HepG2 (cell line): Measurements from ENCODE around the gene LPIN3. TPM values are rescaled to one million over a fixed set of nuclear protein-coding genes. Genes with fewer than 3 reads are reported as not detected.
A peak's percentile ranks its signal among the peaks of the same experiment; 100 is the strongest.

ENCODE experiments used
- ZNF292 ChIP-seq: sonication (generic); formaldehyde crosslinking; IDR thresholded peaks from 2 replicates; pipeline ENCODE4 v1.8.1; 2022; ENCODE audit warnings: mild to moderate bottlenecking, low read depth, missing genetic modification reagents, borderline replicate concordance
- ZNF563 ChIP-seq: sonication (generic); formaldehyde crosslinking; IDR thresholded peaks from 2 replicates; pipeline ENCODE4 v1.8.0; 2022; ENCODE audit warnings: mild to moderate bottlenecking, moderate library complexity, missing genetic modification reagents
- polyA plus RNA-seq, 8 experiments: library from polyadenylated mRNA; depleted of rRNA in 3 of 8; stranded (reverse) in 7 of 8; unstranded in 1 of 8; fragments of >200 nt; fragmentation: Illumina TruSeq in 4 of 8; extraction: Trizol in 4 of 8; gene quantifications; 2 replicates each; pipeline versions ENCODE4 v1.2.1 to v1.2.3, GENCODE V29; 2011 to 2016; ENCODE audit warnings: low read depth in 4 of 8, missing spikeins in 1 of 8, mixed read lengths in 1 of 8; ENCODE audit not compliant: insufficient read depth in 1 of 8
- total RNA-seq, 5 experiments: library from RNA; depleted of rRNA; stranded (reverse); fragments of >200 nt; fragmentation: Illumina TruSeq; extraction: Trizol; gene quantifications; 2 replicates each; pipeline ENCODE4 v1.2.3, GENCODE V29; 2016; ENCODE audit warnings: low read depth in 1 of 5
- TF ChIP-seq, protein P1 (sequence below): sonication (generic); formaldehyde crosslinking; IDR thresholded peaks from 2 replicates; pipeline ENCODE4 v1.4.0; 2020; ENCODE audit warnings: mild to moderate bottlenecking, missing genetic modification reagents, borderline replicate concordance
- TF ChIP-seq, protein P2 (sequence below): sonication (generic); formaldehyde crosslinking; IDR thresholded peaks from one replicate; pipeline ENCODE4 v1.5.1; 2020; ENCODE audit warnings: mild to moderate bottlenecking, missing genetic modification reagents; ENCODE audit errors: not compliant biosample characterization

The LPIN3 gene
- total and polyA plus RNA-seq, 2 of the 13 experiments (the other 11 are each of a cell fraction or from before 2014, with no cell fraction given) = 14.2 to 28.6 TPM

DNA sequence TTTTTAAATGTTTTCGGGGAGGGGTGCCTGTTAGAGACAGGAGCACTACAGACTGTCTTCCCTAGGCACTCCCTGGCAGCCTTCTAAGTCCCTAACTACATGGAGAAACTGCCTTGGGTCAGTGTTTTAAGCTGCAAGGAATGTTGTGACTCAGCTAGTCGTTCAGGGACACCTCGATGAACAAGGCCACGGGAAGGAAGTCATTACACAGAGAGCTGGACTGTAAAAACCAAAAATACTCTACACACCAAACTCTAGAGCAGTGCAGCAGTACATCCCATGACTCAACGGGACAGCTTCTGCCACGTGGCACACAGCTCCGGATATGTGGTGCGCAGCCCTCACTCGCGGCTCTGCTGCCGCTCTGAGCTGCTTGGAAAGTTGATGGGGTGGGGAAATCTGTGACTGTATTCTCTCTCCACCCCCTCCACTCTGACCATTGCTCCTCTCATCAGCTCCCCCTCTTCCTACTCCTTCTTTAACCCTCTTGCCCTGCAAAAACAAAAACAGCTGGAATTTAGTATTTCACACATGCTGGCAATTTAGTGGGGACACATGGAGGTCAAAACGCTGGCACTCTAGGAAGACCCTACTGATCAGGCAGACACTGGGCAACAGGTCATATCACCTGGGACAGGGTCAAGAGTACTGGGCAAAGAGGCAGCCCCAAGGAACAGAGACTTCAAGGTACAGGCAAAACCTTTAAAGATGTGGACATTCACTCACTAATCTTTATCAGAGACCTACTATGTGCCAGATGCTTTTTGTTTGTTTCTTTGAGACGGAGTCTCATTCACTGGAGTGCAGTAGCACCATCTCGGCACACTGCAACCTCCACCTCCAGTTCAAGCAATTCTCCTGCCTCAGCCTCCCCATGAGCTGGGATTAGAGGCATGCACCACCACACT, 10.9 kb upstream of the LPIN3 start (continued):
- TF ChIP-seq ZNF292 (CRISPR knock-in tag) (peak; percentile 55; the same call in 1 of the 2 replicates), ZNF563 (CRISPR knock-in tag) (peak; percentile 63; the same call in 1 of the 2 replicates)
- TF ChIP-seq, protein P1, sequence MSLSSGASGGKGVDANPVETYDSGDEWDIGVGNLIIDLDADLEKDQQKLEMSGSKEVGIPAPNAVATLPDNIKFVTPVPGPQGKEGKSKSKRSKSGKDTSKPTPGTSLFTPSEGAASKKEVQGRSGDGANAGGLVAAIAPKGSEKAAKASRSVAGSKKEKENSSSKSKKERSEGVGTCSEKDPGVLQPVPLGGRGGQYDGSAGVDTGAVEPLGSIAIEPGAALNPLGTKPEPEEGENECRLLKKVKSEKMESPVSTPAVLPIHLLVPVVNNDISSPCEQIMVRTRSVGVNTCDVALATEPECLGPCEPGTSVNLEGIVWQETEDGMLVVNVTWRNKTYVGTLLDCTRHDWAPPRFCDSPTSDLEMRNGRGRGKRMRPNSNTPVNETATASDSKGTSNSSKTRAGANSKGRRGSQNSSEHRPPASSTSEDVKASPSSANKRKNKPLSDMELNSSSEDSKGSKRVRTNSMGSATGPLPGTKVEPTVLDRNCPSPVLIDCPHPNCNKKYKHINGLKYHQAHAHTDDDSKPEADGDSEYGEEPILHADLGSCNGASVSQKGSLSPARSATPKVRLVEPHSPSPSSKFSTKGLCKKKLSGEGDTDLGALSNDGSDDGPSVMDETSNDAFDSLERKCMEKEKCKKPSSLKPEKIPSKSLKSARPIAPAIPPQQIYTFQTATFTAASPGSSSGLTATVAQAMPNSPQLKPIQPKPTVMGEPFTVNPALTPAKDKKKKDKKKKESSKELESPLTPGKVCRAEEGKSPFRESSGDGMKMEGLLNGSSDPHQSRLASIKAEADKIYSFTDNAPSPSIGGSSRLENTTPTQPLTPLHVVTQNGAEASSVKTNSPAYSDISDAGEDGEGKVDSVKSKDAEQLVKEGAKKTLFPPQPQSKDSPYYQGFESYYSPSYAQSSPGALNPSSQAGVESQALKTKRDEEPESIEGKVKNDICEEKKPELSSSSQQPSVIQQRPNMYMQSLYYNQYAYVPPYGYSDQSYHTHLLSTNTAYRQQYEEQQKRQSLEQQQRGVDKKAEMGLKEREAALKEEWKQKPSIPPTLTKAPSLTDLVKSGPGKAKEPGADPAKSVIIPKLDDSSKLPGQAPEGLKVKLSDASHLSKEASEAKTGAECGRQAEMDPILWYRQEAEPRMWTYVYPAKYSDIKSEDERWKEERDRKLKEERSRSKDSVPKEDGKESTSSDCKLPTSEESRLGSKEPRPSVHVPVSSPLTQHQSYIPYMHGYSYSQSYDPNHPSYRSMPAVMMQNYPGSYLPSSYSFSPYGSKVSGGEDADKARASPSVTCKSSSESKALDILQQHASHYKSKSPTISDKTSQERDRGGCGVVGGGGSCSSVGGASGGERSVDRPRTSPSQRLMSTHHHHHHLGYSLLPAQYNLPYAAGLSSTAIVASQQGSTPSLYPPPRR (CRISPR knock-in tag) = no peak; the same call in 1 of the 2 replicates
- TF ChIP-seq, protein P2, sequence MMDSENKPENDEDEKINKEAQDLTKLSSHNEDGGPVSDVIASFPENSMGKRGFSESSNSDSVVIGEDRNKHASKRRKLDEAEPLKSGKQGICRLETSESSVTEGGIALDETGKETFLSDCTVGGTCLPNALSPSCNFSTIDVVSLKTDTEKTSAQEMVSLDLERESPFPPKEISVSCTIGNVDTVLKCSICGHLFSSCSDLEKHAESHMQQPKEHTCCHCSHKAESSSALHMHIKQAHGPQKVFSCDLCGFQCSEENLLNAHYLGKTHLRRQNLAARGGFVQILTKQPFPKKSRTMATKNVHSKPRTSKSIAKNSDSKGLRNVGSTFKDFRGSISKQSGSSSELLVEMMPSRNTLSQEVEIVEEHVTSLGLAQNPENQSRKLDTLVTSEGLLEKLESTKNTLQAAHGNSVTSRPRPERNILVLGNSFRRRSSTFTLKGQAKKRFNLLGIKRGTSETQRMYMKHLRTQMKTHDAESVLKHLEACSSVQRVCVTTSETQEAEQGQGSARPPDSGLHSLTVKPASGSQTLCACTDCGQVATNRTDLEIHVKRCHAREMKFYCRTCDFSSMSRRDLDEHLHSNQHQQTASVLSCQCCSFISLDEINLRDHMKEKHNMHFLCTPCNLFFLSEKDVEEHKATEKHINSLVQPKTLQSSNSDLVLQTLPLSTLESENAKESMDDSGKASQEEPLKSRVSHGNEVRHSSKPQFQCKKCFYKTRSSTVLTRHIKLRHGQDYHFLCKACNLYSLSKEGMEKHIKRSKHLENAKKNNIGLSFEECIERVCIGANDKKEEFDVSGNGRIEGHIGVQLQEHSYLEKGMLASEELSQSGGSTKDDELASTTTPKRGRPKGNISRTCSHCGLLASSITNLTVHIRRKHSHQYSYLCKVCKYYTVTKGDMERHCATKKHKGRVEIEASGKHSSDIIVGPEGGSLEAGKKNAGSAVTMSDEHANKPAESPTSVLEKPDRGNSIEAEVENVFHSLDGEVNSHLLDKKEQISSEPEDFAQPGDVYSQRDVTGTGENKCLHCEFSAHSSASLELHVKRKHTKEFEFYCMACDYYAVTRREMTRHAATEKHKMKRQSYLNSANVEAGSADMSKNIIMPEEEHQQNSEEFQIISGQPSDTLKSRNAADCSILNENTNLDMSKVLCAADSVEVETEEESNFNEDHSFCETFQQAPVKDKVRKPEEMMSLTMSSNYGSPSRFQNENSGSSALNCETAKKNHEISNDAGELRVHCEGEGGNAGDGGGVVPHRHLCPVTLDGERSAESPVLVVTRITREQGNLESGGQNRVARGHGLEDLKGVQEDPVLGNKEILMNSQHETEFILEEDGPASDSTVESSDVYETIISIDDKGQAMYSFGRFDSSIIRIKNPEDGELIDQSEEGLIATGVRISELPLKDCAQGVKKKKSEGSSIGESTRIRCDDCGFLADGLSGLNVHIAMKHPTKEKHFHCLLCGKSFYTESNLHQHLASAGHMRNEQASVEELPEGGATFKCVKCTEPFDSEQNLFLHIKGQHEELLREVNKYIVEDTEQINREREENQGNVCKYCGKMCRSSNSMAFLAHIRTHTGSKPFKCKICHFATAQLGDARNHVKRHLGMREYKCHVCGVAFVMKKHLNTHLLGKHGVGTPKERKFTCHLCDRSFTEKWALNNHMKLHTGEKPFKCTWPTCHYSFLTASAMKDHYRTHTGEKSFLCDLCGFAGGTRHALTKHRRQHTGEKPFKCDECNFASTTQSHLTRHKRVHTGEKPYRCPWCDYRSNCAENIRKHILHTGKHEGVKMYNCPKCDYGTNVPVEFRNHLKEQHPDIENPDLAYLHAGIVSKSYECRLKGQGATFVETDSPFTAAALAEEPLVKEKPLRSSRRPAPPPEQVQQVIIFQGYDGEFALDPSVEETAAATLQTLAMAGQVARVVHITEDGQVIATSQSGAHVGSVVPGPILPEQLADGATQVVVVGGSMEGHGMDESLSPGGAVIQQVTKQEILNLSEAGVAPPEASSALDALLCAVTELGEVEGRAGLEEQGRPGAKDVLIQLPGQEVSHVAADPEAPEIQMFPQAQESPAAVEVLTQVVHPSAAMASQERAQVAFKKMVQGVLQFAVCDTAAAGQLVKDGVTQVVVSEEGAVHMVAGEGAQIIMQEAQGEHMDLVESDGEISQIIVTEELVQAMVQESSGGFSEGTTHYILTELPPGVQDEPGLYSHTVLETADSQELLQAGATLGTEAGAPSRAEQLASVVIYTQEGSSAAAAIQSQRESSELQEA (CRISPR knock-in tag) = peak; percentile 29
